ENCODE measurements around the gene PES1. TPM values are rescaled to one million over a fixed set of nuclear protein-coding genes. Genes with fewer than 3 reads are reported as not detected.
A peak's percentile ranks its signal among the peaks of the same experiment; 100 is the strongest.

The PES1 gene
- total RNA-seq, 4 donors from 2014 or later = 45.3 to 67.0 (median 58.4) TPM

- 80 to 92% methylated on average over 1 to 4 of the region's 6 CpGs for WGBS, 2 donors
Observed at GRCh38 chr22:30580896-30581295, 10.8 kb downstream of the PES1 start.

GRCh38 chr22:30578481-30578880 lies 13.2 kb downstream of the PES1 start:
- H3K9me3 ChIP-seq = no peaks in the 10 kb centered on the region
- 85 to 91% methylated on average over 9 to 12 of the region's 12 CpGs for WGBS, 2 donors
- no peak for DNase-seq
- TF ChIP-seq POLR2A (IDR thresholded peaks at IDR 0.05) (no peak), CTCF (IDR thresholded peaks at IDR 0.05) (no peak)
- H3K4me3 ChIP-seq = no peak overlapping the region
- intact Hi-C loops (cut with DNase I) = no loop called here
- H3K36me3 ChIP-seq = peaks cover 51 to 84% (median 71%) of the 10 kb centered on the region in 3 donors
- H3K4me1 ChIP-seq = peaks cover 0 to 12% (median 8%) of the 10 kb centered on the region in 3 donors
- H3K27me3 ChIP-seq = peaks cover 0 to 4% (median 0%) of the 10 kb centered on the region in 4 donors
- H3K27ac ChIP-seq = no peak overlapping the region

More at GRCh38 chr22:30580896-30581295, 10.8 kb downstream of the PES1 start:
- H3K4me3 ChIP-seq = no peak overlapping the region
- no peak overlapping the region for H3K27ac ChIP-seq
- H3K4me1 ChIP-seq = no peaks in the 10 kb centered on the region
- intact Hi-C loops (cut with DNase I) = no loop called here
- no peaks in the 10 kb centered on the region for H3K9me3 ChIP-seq
- no peak for TF ChIP-seq CTCF (IDR thresholded peaks at IDR 0.05)
- no peak for TF ChIP-seq POLR2A (IDR thresholded peaks at IDR 0.05)
- H3K36me3 ChIP-seq = peaks cover 66 to 100% (median 94%) of the 10 kb centered on the region in 3 donors
- no peaks in the 10 kb centered on the region for H3K27me3 ChIP-seq
- DNase-seq = no peak

- intact Hi-C loops (cut with DNase I) = no loop called here
- no peak for DNase-seq
- Histone ChIP-seq H3K27ac (peak overlapping the region in 1 of 4 donors; percentile 10), H3K9me3 (no peaks in the 10 kb centered on the region), H3K36me3 (peaks cover 45 to 58% (median 48%) of the 10 kb centered on the region in 3 donors), H3K4me1 (peaks cover 0 to 12% (median 8%) of the 10 kb centered on the region in 3 donors), H3K4me3 (no peak overlapping the region), H3K27me3 (peaks cover 0 to 4% (median 0%) of the 10 kb centered on the region in 4 donors)
- 41% methylated on average over 8 of the region's 15 CpGs; no CpG with 5 or more reads in 1 of the 2 donors for whole genome bisulfite sequencing, 2 donors
- TF ChIP-seq POLR2A (IDR thresholded peaks at IDR 0.05) (no peak), CTCF (IDR thresholded peaks at IDR 0.05) (no peak)
Observed at GRCh38 chr22:30575859-30576258, 15.9 kb downstream of the PES1 start.

- peak overlapping the region in 1 of 4 donors; percentile 22 for H3K27ac ChIP-seq
- peaks cover 38 to 51% (median 41%) of the 10 kb centered on the region in 3 donors for H3K36me3 ChIP-seq
Observed at GRCh38 chr22:30574997-30575671, 16.6 kb downstream of the PES1 start.

More at GRCh38 chr22:30574997-30575671, 16.6 kb downstream of the PES1 start:
- H3K4me1 ChIP-seq = peaks cover 0 to 12% (median 8%) of the 10 kb centered on the region in 3 donors
- peaks cover 0 to 4% (median 0%) of the 10 kb centered on the region in 4 donors for H3K27me3 ChIP-seq
- WGBS, 2 donors = 67 to 84% methylated on average over 2 to 8 of the region's 12 CpGs
- intact Hi-C loops (cut with DNase I) = no loop called here
- H3K9me3 ChIP-seq = no peaks in the 10 kb centered on the region
- TF ChIP-seq POLR2A (IDR thresholded peaks at IDR 0.05) (no peak), CTCF (IDR thresholded peaks at IDR 0.05) (no peak)
- DNase-seq = no peak
- H3K4me3 ChIP-seq = peak overlapping the region in 1 of 4 donors; percentile 31

Measured in esophagus squamous epithelium (tissue), 5 donors.